ENCODE results near the gene GGA1.

GRCh38 chr22:37657590-37658132 lies 49.0 kb downstream of the GGA1 start:
- no peak for TF ChIP-seq EZH2 (IDR thresholded peaks at IDR 0.05; ENCODE audit: borderline replicate concordance, insufficient read depth, low read depth, low read length, poor library complexity, severe bottlenecking)
- no peak for TF ChIP-seq CTCF (IDR thresholded peaks at IDR 0.05)

Measured in B cell (primary cell).